Measurements from ENCODE around the gene ZNF446.
"Not testable (repeated sequence)": the region's sequence is repeated elsewhere in the genome, so short reads cannot be mapped to it uniquely, and the experiment has no call there.

The ZNF446 gene

GRCh38 chr19:58469241-58470013, 6.7 kb upstream of the ZNF446 start:
- DNase-seq (ENCODE audit: low read depth in 2 of 2, low spot score in 1 of 2), result no peak

DNA sequence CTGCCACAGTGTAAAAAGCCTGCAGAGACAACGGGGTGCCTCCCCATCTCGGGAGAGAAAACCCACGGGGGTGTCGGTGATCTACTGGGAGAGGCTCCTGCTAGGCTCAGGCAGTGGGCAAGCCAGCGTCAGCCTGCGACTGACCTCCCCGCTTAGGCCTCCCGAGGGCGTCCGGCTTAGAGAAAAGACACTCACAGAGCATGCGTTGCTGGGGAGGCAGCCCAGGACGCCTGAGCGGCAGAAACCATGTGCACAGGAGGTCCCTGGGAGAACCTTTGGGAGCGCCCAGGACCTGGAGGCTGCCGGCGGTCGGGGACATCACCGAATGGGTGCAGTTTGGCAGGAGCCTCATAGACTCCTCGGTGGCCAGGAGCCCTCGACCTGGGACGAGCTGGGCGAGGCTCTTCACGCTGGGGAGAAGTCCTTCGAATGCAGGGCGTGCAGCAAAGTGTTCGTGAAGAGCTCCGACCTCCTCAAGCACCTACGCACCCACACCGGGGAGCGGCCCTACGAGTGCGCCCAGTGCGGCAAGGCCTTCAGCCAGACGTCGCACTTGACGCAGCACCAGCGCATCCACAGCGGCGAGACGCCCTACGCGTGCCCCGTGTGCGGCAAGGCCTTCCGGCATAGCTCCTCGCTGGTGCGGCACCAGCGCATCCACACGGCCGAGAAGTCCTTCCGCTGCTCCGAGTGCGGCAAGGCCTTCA, 5.2 kb upstream of the ZNF446 start:
- DNase-seq (ENCODE audit: low read depth in 2 of 2, low spot score in 1 of 2), result not testable (repeated sequence)

DNA sequence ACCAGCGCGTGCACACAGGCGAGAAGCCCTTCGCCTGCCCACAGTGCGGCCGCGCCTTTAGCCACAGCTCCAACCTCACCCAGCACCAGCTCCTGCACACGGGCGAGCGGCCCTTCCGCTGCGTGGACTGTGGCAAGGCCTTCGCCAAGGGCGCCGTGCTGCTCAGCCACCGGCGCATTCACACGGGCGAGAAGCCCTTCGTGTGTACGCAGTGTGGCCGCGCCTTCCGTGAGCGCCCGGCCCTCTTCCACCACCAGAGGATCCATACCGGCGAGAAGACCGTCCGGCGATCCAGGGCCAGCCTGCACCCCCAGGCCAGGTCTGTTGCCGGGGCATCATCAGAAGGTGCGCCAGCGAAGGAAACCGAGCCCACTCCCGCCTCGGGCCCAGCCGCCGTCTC, 4.4 kb upstream of the ZNF446 start:
- DNase-seq (ENCODE audit: low read depth in 2 of 2, low spot score in 1 of 2), result no peak

DNA sequence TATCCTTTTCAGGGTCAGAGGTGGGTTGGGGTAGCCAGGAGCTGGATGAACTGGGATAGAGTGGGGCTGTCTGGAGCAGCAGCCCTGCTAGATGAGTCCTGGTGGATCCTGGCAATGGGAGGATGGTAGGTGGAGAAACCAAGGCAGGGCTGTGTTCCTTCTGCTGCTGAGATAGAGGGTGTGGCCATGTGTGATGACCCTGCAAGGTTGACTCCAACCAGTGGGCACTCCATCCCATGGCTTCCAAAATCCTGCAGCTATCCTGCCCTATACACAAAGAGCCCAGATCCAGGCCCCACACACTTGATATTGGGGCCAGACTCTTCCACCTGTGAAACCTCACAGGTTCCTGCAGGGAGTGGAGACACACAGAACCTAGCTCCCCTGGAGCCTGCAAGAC, 2.4 kb upstream of the ZNF446 start:
- no peak for DNase-seq (ENCODE audit: low read depth in 2 of 2, low spot score in 1 of 2)

DNA sequence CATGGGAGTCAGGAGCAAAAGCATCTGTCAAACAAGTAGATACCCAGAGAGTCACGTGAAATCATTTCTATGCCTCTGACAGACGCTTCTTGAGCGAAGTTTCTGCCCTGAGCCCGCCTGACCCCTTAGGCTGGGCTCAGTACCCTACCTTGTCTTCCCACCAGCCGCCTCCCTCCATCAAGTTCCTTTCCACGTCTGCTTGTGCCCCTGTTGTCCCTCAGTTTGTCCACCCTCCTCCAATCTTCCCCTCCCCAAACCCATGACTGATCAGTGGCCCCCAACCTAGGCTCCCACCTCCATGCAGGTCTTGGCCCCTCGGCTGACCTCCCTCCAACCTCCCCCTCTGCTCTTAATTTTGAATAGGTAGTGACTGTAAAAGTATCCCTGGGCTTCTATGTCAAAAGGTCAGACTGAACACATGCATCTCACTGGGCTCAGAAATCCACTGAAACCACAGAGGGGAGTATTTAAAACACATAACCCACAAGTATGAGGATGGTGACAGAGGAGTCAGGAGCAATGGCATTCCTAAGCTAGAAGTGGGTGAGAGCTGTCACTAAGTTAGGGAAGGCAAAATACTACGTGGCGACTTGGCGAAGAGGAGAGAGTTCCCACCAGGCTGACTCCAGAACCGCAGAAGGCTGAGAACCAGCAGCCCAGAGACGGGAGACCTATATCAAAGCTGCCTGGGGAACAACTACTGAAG, 1.7 kb upstream of the ZNF446 start:
- no peak for DNase-seq (ENCODE audit: low read depth in 2 of 2, low spot score in 1 of 2)

GRCh38 chr19:58474997-58475713, 997 bp upstream of the ZNF446 start:
- DNase-seq (ENCODE audit: low read depth in 2 of 2, low spot score in 1 of 2), result no peak

GRCh38 chr19:58476498-58477015, 405 bp downstream of the ZNF446 start:
- DNase-seq (ENCODE audit: low read depth in 2 of 2, low spot score in 1 of 2), result no peak

GRCh38 chr19:58477130-58477529, 978 bp downstream of the ZNF446 start:
- DNase-seq (ENCODE audit: low read depth in 2 of 2, low spot score in 1 of 2), result no peak

DNA sequence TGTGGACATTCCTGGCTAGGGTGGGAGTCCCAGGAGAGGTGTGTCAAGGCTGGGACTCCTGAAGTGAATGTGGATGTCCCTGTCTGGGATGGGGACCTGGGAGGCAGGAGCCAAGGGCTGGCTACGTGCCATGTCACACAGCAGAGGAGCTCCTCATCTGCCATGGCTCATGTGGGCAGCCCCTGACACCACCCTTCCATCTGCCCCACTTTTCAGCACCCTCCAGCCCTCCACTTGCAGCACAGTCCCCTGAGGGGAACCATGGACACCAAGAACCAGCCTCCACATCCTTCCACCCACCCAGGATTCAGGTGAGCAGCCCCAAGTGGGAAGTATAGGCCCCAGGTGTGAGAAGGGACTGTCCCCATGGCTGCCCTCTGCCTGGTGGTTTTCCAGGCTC, 1.7 kb downstream of the ZNF446 start:
- no peak for DNase-seq (ENCODE audit: low read depth in 2 of 2, low spot score in 1 of 2)

GRCh38 chr19:58479303-58479702, 3.2 kb downstream of the ZNF446 start:
- no peak for DNase-seq (ENCODE audit: low read depth in 2 of 2, low spot score in 1 of 2)

- DNase-seq (ENCODE audit: low read depth in 2 of 2, low spot score in 1 of 2), result no peak
Measured at GRCh38 chr19:58479736-58480480, 3.8 kb downstream of the ZNF446 start.

GRCh38 chr19:58480481-58480830, 4.3 kb downstream of the ZNF446 start:
- DNase-seq (ENCODE audit: low read depth in 2 of 2, low spot score in 1 of 2), result no peak

- no peak for DNase-seq (ENCODE audit: low read depth in 2 of 2, low spot score in 1 of 2)
Measured at GRCh38 chr19:58480831-58481230, 4.7 kb downstream of the ZNF446 start.

DNA sequence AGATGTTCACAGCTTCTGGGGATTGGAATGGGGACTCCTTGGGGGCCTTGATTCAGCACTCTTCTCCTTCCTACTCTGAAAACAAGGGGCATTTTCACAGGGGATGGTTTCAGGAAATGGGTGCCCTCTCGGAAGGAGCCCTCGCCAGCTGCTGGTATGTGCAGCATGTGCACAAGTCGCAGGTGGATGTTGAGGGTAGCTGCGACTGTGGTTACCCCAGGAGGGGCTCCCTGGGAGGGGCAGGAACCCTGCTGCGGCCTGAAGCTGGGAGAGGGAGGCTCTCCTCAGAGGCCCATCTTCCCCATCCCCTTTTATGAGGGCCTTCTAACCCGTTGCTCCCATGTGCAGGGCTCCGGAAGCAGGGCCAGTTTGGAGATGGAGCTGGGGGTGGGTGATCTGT, 6.2 kb downstream of the ZNF446 start:
- DNase-seq (ENCODE audit: low read depth in 2 of 2, low spot score in 1 of 2), result no peak

- no peak for DNase-seq (ENCODE audit: low read depth in 2 of 2, low spot score in 1 of 2)
Measured at GRCh38 chr19:58483776-58484175, 7.6 kb downstream of the ZNF446 start.

DNA sequence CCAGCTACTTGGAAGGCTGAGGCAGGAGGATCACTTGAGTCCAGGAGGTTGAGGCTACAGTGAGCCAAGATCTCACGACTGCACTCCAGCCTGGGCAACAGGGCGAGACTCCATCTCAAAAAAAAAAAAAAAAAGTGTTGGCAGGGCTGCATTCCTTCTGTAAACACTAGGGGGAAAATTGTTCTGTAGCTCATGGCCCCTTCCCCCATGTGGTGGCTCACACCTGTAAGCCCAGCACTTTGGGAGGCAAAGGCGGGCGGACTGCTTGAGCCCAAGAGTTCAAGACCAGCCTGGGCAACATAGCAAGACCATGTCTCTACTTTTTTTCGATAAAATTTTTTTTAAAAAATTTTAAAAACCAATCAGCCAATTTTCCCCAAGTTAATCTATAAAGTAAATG, 8.2 kb downstream of the ZNF446 start:
- DNase-seq (ENCODE audit: low read depth in 2 of 2, low spot score in 1 of 2), result not testable (repeated sequence)

DNA sequence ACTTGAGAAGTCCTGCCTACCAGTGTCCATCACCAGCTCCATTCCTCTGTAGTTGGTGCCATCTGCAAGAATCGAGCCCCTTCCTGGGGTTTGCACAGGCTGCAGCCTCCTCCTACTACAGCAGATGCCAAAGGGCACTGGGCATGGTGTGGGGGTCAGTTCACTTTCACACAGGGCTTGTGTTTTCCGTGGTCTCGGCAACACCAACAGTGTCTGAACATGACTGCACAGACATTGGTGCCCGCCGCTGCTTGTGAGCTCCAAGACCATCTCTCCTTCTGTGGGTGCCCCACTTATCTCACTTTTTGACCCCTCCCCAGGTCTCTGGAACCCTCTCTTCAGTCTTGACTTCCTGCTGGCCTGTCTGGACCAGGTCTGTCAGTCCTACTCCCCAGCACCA, 15.2 kb downstream of the ZNF446 start:
- DNase-seq (ENCODE audit: low read depth in 2 of 2, low spot score in 1 of 2), result no peak

GRCh38 chr19:58492265-58492664, 16.1 kb downstream of the ZNF446 start:
- no peak for DNase-seq (ENCODE audit: low read depth in 2 of 2, low spot score in 1 of 2)

DNA sequence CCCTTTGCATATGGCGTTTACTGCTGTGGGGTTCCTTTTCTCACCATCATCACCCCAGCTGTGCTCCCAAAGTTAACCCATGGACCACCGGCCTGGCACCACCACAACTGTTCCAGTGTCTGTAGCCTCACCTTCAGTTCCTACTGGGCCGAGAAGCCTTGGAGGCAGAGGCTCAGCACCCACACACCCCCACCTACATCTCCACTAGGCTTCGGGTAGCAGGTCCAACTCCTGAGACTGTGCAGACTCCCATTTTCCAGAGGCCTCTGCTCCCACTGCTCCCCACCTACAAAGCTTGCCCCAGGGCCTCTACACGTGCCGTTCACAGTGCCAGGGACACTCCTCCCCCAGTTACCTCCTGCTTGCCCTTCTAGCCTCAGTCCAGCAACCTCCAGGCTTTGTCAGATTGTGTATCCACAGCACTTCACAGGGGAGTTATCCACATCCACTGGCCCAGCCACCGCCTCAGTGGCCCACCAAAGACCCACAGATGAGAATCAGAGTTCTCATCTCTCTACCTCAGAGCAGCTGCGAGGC, 21.6 kb downstream of the ZNF446 start:
- DNase-seq (ENCODE audit: low read depth in 2 of 2, low spot score in 1 of 2), result no peak

DNA sequence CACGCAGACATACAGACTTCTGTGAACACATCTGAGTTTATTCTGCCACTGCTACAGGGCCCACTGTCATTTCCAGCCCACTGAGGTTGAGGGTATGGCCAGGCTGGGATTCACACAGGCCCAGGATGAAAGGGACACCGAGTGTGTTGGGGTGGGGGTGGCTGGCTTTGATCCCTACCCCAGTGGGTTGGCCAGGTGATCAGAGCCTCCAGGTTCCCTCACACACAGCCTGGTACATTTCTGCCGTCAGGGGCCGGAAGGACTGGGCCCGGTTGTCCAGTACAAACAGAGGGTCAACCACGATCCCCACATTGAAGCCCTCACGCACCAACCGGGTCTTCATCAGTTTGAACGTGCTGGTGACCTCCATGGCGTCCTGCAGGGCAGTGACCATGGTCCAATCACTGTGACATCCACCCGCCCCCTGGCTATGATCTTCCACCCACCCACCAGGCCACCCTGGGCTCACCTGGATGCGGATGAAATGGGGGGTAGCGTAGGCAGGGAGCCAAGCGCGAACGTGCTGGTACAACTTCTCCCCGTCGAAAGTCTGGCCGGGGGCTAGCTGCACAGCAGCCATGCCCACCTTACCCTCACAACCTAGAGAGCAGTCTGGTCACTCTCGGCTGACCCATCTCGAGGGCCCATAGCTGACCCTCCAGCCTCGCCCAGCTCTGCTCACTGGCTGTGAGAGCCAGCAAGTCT, 22.3 kb downstream of the ZNF446 start:
- no peak for DNase-seq (ENCODE audit: low read depth in 2 of 2, low spot score in 1 of 2)

Data from stimulated activated CD8-positive, alpha-beta memory T cell treated with anti-CD3 and anti-CD28 coated beads, Interleukin-4, amount 100 ng/mL, for 1 hour (primary cell).